Peyer's patch (tissue), 4 donors: ENCODE data around the gene CSMD2.

Experiments used
- CTCF ChIP-seq, 6 experiments: fragments of 450-650 bp in 4 of 6; fragments of 200-600 bp in 2 of 6; sonication (generic) in 1 of 6; IDR thresholded peaks; one replicate each; pipeline ENCODE4 v1.5.1; 2017 to 2019; ENCODE audit warnings: antibody characterized with exemption in 6 of 6, mild to moderate bottlenecking in 3 of 6, moderate library complexity in 1 of 6
- POLR2A ChIP-seq, 2 donors: fragments of 450-650 bp; IDR thresholded peaks; one replicate each; pipeline ENCODE4 v1.5.1; 2017; ENCODE audit warnings: antibody characterized with exemption in 2 of 2, mild to moderate bottlenecking in 2 of 2, moderate library complexity in 2 of 2

GRCh38 chr1:33792651-33793050 is 372.4 kb downstream of the CSMD2 start:
- no peak for TF ChIP-seq CTCF (IDR thresholded peaks at IDR 0.05)
- no peak for TF ChIP-seq POLR2A (IDR thresholded peaks at IDR 0.05)
